SK-N-MC (cell line): ENCODE data around the gene ERC2.

Experiments used
- DNase-seq: peaks from one replicate; pipeline ENCODE4 v3.0.0-alpha.2; 2011; ENCODE audit warnings: low read depth, low spot score
- H3K27ac ChIP-seq: fragments of 200-600 bp; sonication (generic); 2 replicates; pipeline ENCODE4 v1.5.1; 2016; ENCODE audit warnings: mixed run types
- H3K36me3 ChIP-seq: fragments of 200-600 bp; sonication (generic); 2 replicates; pipeline ENCODE4 v1.6.1; 2017; ENCODE audit warnings: antibody characterized with exemption, low read length, mixed read lengths; ENCODE audit not compliant: insufficient read depth
- H3K4me3 ChIP-seq: fragments of 200-600 bp; sonication (generic); 2 replicates; pipeline ENCODE4 v1.5.1; 2016
- H3K9ac ChIP-seq: fragments of 200-600 bp; sonication (generic); 2 replicates; pipeline ENCODE4 v1.8.0; 2017; ENCODE audit warnings: mixed run types, mixed read lengths; ENCODE audit not compliant: insufficient read length
- H3K9me3 ChIP-seq: fragments of 200-600 bp; sonication (generic); 2 replicates; pipeline ENCODE4 v1.6.1; 2017; ENCODE audit warnings: low read depth, mild to moderate bottlenecking, antibody characterized with exemption, low read length, moderate library complexity, mixed read lengths
- EZH2 ChIP-seq: fragments of 200-600 bp; sonication (generic); IDR thresholded peaks from one replicate; pipeline ENCODE4 v1.6.1; 2017; ENCODE audit warnings: antibody characterized with exemption
- FOXP2 ChIP-seq: optimal IDR thresholded peaks from 2 replicates; pipeline ENCODE3; 2011; ENCODE audit warnings: mild to moderate bottlenecking, moderate library complexity; ENCODE audit not compliant: insufficient read depth; ENCODE audit errors: extremely low read length, control extremely low read depth
- POLR2AphosphoS5 ChIP-seq: IDR thresholded peaks from 2 replicates; pipeline ENCODE4 v1.6.1; 2012; ENCODE audit warnings: mild to moderate bottlenecking, low read depth, low read length, borderline replicate concordance

The ERC2 gene

GRCh38 chr3:55626279-55626665 lies 842.0 kb downstream of the ERC2 start:
- DNase-seq, result no peak
- Histone ChIP-seq H3K27ac (no peak overlapping the region), H3K9me3 (no peaks in the 10 kb centered on the region), H3K4me3 (no peak overlapping the region), H3K36me3 (no peaks in the 10 kb centered on the region), H3K9ac (no peak overlapping the region)
- TF ChIP-seq FOXP2, result no peak
- no peak for TF ChIP-seq EZH2
- TF ChIP-seq POLR2AphosphoS5, result no peak

DNA sequence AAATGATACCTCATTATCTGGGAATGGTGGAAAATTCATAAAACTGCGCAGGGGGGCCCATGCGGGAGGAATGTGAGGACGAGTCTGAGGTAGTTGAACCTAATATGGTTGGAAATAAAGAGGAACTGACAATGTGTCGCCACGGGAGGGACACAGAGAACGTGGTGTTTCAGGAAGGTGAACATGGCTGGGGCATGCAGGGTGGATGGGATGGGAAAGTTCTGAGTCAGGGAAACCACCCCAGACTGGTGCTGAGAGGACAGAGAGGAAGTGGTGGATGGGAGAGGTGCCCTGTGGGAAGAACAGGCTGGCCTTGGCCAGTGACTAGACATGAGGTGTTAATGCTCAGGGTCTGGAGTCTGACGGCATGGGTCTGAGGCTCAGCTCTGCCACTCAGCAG lies 844.0 kb downstream of the ERC2 start:
- Histone ChIP-seq H3K4me3 (no peak overlapping the region), H3K9ac (no peak overlapping the region), H3K9me3 (no peaks in the 10 kb centered on the region), H3K36me3 (no peaks in the 10 kb centered on the region), H3K27ac (no peak overlapping the region)
- TF ChIP-seq FOXP2 (no peak), POLR2AphosphoS5 (no peak), EZH2 (no peak)
- DNase-seq, result no peak

DNA sequence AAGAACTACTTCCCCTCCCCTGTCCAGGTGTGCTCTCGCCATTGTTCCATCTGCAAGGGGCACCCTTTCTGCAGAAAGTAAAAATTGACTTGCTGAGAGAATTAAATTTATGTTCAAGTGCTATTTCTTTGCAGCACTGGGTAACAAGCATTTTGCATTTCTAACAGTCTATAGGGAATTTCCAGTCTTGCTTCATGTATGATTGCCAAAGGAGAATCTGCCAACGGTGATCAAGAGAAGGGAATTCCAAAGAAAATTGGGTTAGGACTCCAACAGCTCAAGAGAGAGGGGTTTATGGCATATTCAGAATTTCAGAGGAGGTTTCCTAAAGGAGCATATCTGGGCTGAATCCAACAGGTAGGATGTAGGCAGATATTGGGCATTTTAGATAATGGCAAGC lies 844.5 kb downstream of the ERC2 start:
- Histone ChIP-seq H3K27ac (no peak overlapping the region), H3K36me3 (no peaks in the 10 kb centered on the region), H3K9me3 (no peaks in the 10 kb centered on the region), H3K9ac (no peak overlapping the region), H3K4me3 (no peak overlapping the region)
- DNase-seq, result no peak
- TF ChIP-seq POLR2AphosphoS5 (no peak), EZH2 (no peak), FOXP2 (no peak)

DNA sequence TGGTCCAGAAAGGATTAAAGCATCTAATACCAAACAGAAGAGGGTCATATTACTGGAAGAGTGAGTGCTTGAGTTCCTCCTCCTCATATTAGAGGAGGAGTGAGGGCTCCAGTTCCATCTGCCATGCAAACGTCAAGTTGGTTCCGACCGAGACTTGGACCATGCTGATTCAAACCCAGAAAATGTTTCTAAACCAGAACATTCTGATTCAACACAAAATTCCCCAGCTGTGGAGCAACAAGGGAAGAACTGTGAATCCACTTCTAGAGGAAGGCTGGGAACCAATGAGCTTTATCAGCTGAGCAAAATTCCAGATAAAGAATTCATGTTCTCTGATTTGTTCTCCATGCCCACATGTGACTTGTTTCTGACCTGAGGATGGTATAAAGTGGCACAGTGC lies 845.5 kb downstream of the ERC2 start:
- DNase-seq, result no peak
- H3K27ac ChIP-seq, result no peak overlapping the region
- H3K9me3 ChIP-seq, result no peaks in the 10 kb centered on the region
- no peak for TF ChIP-seq POLR2AphosphoS5
- TF ChIP-seq EZH2, result no peak
- no peak for TF ChIP-seq FOXP2
- H3K9ac ChIP-seq, result no peak overlapping the region
- no peaks in the 10 kb centered on the region for H3K36me3 ChIP-seq
- H3K4me3 ChIP-seq, result no peak overlapping the region

- TF ChIP-seq POLR2AphosphoS5 (no peak), FOXP2 (no peak), EZH2 (no peak)
- Histone ChIP-seq H3K27ac (no peak overlapping the region), H3K36me3 (no peaks in the 10 kb centered on the region), H3K4me3 (no peak overlapping the region), H3K9me3 (no peaks in the 10 kb centered on the region), H3K9ac (no peak overlapping the region)
- no peak for DNase-seq
Observed at GRCh38 chr3:55622116-55622515, 846.2 kb downstream of the ERC2 start.

- TF ChIP-seq EZH2, result no peak
- TF ChIP-seq FOXP2, result no peak
- no peak for TF ChIP-seq POLR2AphosphoS5
- H3K4me3 ChIP-seq, result no peak overlapping the region
- no peak overlapping the region for H3K27ac ChIP-seq
- no peaks in the 10 kb centered on the region for H3K36me3 ChIP-seq
- no peaks in the 10 kb centered on the region for H3K9me3 ChIP-seq
- DNase-seq, result no peak
- H3K9ac ChIP-seq, result no peak overlapping the region
Observed at GRCh38 chr3:55621648-55622047, 846.6 kb downstream of the ERC2 start.

- Histone ChIP-seq H3K4me3 (no peak overlapping the region; the same call in 1 of the 2 replicates), H3K9ac (no peak overlapping the region), H3K27ac (no peak overlapping the region), H3K36me3 (no peaks in the 10 kb centered on the region), H3K9me3 (no peaks in the 10 kb centered on the region)
- TF ChIP-seq FOXP2, result no peak
- TF ChIP-seq POLR2AphosphoS5, result no peak
- no peak for TF ChIP-seq EZH2
- DNase-seq, result no peak
Observed at GRCh38 chr3:55621026-55621422, 847.2 kb downstream of the ERC2 start.

GRCh38 chr3:55620351-55621025 lies 847.8 kb downstream of the ERC2 start:
- no peak for DNase-seq

More at GRCh38 chr3:55620351-55621025, 847.8 kb downstream of the ERC2 start:
- Histone ChIP-seq H3K36me3 (no peaks in the 10 kb centered on the region), H3K9ac (no peak overlapping the region), H3K27ac (peak overlapping the region; percentile 54; the same call in 1 of the 2 replicates), H3K9me3 (no peaks in the 10 kb centered on the region), H3K4me3 (peak overlapping the region; percentile 57)
- TF ChIP-seq POLR2AphosphoS5, result no peak
- no peak for TF ChIP-seq FOXP2
- no peak for TF ChIP-seq EZH2
